Uterus (tissue), 4 donors: ENCODE measurements around the gene GRID2. TPM values are rescaled to one million over a fixed set of nuclear protein-coding genes. Genes with fewer than 3 reads are reported as not detected.
"Not testable (repeated sequence)": the region's sequence is repeated elsewhere in the genome, so short reads cannot be mapped to it uniquely, and the experiment has no call there.

Source experiments
- DNase-seq, 2 donors: peaks; one replicate each; pipeline ENCODE4 v3.0.0-alpha.2; 2019 to 2020
- H3K27ac ChIP-seq, 2 donors: fragments of 200-600 bp; sonication (generic); 1 replicate in 1 of 2; 2 replicates in 1 of 2; pipeline ENCODE4 v1.5.1; 2016 to 2018
- H3K27me3 ChIP-seq, 2 donors: fragments of 200-600 bp; sonication (generic); one replicate each; pipeline ENCODE4 v1.5.1; 2018 to 2019; ENCODE audit warnings: control low read depth in 1 of 2
- H3K36me3 ChIP-seq, 2 donors: fragments of 200-600 bp; sonication (generic); one replicate each; pipeline ENCODE4 v1.5.1; 2019; ENCODE audit warnings: control low read depth in 1 of 2
- H3K4me1 ChIP-seq, 2 donors: fragments of 200-600 bp; sonication (generic); one replicate each; pipeline ENCODE4 v1.5.1; 2018 to 2019; ENCODE audit warnings: control low read depth in 1 of 2
- H3K4me3 ChIP-seq, 2 donors: fragments of 200-600 bp; sonication (generic); 1 replicate in 1 of 2; 2 replicates in 1 of 2; pipeline ENCODE4 v1.5.1; 2018 to 2019; ENCODE audit warnings: mild to moderate bottlenecking in 1 of 2
- H3K9me3 ChIP-seq, 2 donors: fragments of 200-600 bp; sonication (generic); one replicate each; pipeline ENCODE4 v1.5.1; 2019; ENCODE audit warnings: control low read depth in 1 of 2
- CTCF ChIP-seq, 4 experiments: fragments of 200-600 bp in 2 of 4; fragments of 450-650 bp in 2 of 4; sonication (generic) in 2 of 4; IDR thresholded peaks; one replicate each; pipeline ENCODE4 v1.5.1; 2016 to 2019; ENCODE audit warnings: antibody characterized with exemption in 4 of 4, mild to moderate bottlenecking in 2 of 4, moderate library complexity in 1 of 4
- POLR2A ChIP-seq, 2 donors: fragments of 450-650 bp; IDR thresholded peaks; one replicate each; pipeline ENCODE4 v1.6.1; 2016; ENCODE audit warnings: antibody characterized with exemption in 2 of 2, mild to moderate bottlenecking in 1 of 2, moderate library complexity in 1 of 2
- intact Hi-C: fragments of 100-400 bp; cut with DNase I; formaldehyde crosslinking; loops from one replicate; pipeline ENCODE4 v1.15.1; 2023; ENCODE audit warnings: low total_unique reads
- total RNA-seq, 4 donors: library from RNA; depleted of rRNA in 3 of 4; stranded (reverse); fragments of >200 nt in 3 of 4; gene quantifications; one replicate each; pipeline versions ENCODE4 v1.1.0 to v1.2.4, GENCODE V29; 2014 to 2023
- donor health status: DM: yes; HTN: yes; CAD: no.

The GRID2 gene
- total RNA-seq, 4 donors from 2014 or later, result 0.27 to 33.3 (median 0.59) TPM; not detected in 1

- Histone ChIP-seq H3K27me3 (no peaks in the 10 kb centered on the region), H3K4me1 (no peaks in the 10 kb centered on the region), H3K9me3 (no peaks in the 10 kb centered on the region), H3K27ac (no peak overlapping the region), H3K36me3 (no peaks in the 10 kb centered on the region), H3K4me3 (no peak overlapping the region)
- no peak for DNase-seq
- intact Hi-C loops, result no loop called here
- no peak for TF ChIP-seq POLR2A (IDR thresholded peaks at IDR 0.05)
- TF ChIP-seq CTCF (IDR thresholded peaks at IDR 0.05), result no peak
These were observed 1355.9 kb downstream of the GRID2 start for GRCh38 chr4:93659629-93660028.

GRCh38 chr4:93660036-93660435 is 1356.3 kb downstream of the GRID2 start:
- H3K27ac ChIP-seq, result no peak overlapping the region
- TF ChIP-seq POLR2A (IDR thresholded peaks at IDR 0.05) (no peak), CTCF (IDR thresholded peaks at IDR 0.05) (no peak)
- intact Hi-C loops, result no loop called here

GRCh38 chr4:93670434-93670833 is 1366.7 kb downstream of the GRID2 start:
- H3K4me1 ChIP-seq, result no peaks in the 10 kb centered on the region

More at GRCh38 chr4:93660036-93660435, 1356.3 kb downstream of the GRID2 start:
- DNase-seq, result no peak
- H3K4me3 ChIP-seq, result no peak overlapping the region
- no peaks in the 10 kb centered on the region for H3K4me1 ChIP-seq
- H3K27me3 ChIP-seq, result no peaks in the 10 kb centered on the region
- no peaks in the 10 kb centered on the region for H3K9me3 ChIP-seq
- H3K36me3 ChIP-seq, result no peaks in the 10 kb centered on the region

GRCh38 chr4:93671093-93671492 is 1367.3 kb downstream of the GRID2 start:
- Histone ChIP-seq H3K9me3 (no peaks in the 10 kb centered on the region), H3K27ac (no peak overlapping the region), H3K4me1 (no peaks in the 10 kb centered on the region), H3K36me3 (no peaks in the 10 kb centered on the region), H3K27me3 (no peaks in the 10 kb centered on the region), H3K4me3 (no peak overlapping the region)
- DNase-seq, result no peak
- no peak for TF ChIP-seq POLR2A (IDR thresholded peaks at IDR 0.05)
- intact Hi-C loops, result no loop called here

More at GRCh38 chr4:93670434-93670833, 1366.7 kb downstream of the GRID2 start:
- no peaks in the 10 kb centered on the region for H3K36me3 ChIP-seq
- H3K27ac ChIP-seq, result no peak overlapping the region
- no peak for TF ChIP-seq CTCF (IDR thresholded peaks at IDR 0.05)
- no peak for TF ChIP-seq POLR2A (IDR thresholded peaks at IDR 0.05)
- no peak overlapping the region for H3K4me3 ChIP-seq
- no peak for DNase-seq
- H3K27me3 ChIP-seq, result no peaks in the 10 kb centered on the region
- intact Hi-C loops, result no loop called here
- no peaks in the 10 kb centered on the region for H3K9me3 ChIP-seq

- H3K27me3 ChIP-seq, H3K9me3 ChIP-seq, H3K36me3 ChIP-seq, intact Hi-C loops, H3K4me3 ChIP-seq, H3K27ac ChIP-seq, DNase-seq, H3K4me1 ChIP-seq: not testable (repeated sequence)
These were observed 1373.2 kb downstream of the GRID2 start for GRCh38 chr4:93676937-93677336.

- Histone ChIP-seq H3K9me3 (no peaks in the 10 kb centered on the region), H3K36me3 (no peaks in the 10 kb centered on the region), H3K27me3 (no peaks in the 10 kb centered on the region), H3K27ac (no peak overlapping the region), H3K4me1 (no peaks in the 10 kb centered on the region), H3K4me3 (no peak overlapping the region)
- no peak for DNase-seq
- TF ChIP-seq CTCF (IDR thresholded peaks at IDR 0.05) (no peak), POLR2A (IDR thresholded peaks at IDR 0.05) (no peak)
- intact Hi-C loops, result no loop called here
These were observed 1380.8 kb downstream of the GRID2 start for GRCh38 chr4:93684571-93684970.
